Posterior cingulate gyrus (tissue), 11 donors: ENCODE measurements around the gene ATF6B.

Source experiments
- DNase-seq, 10 donors: peaks; one replicate each; pipeline versions ENCODE4 v3.0.0 to v3.0.0-alpha.2; 2020 to 2021; ENCODE audit warnings: mixed read lengths in 3 of 10
- intact Hi-C: fragments of 100-400 bp; cut with DNase I; formaldehyde crosslinking; loops from one replicate; pipeline ENCODE4 v1.15.1; 2023

ATF6B gene

DNA sequence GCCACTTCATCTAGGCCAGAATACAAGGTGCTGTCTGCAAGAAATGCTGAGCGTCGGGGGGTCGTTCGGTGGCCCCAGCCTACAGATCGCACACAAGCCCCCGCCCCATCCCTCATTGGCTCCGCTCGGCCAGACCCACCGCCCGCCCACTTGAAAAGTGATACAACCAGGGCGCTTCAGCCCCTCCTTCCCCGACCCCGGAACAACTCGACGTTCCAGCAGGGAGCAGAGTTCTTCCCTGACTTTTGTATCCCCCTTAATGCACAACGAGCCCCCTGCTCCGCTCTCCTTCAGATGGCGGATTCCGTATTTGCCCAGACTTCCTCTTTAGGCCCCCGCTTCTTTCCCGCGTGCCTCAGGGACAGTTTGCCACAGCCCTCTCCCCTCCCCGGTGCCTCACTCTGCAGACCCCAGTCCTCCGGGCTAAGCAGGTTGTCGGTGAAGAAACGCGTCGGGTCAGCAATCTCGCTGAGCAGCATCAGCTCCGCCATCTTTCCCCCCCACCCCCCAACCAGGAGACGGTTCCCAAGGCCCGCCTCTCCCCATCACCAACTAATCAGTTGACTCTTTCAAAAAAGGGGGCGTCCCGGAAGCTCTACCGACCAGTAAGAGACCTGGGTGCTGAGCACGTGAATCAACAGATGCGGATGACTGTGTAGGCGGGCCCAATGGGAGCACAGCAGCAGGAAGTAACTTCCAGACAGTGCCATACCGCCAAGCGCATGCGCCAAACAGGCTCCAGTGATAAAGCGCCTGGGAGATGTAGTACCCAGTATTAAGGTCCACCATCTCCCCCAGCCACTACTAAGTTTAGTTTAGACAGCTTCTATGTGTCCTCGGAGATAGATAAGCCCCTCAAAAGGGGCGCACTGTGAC lies at the start of gene ATF6B:
TSS of gene ATF6B (minus strand) at position 530 of the 876 bp plus-strand sequence. CDS start at position 491, 39 bp downstream.
- intact Hi-C loops = loop anchor here (2.0 kb wide), 1 partner anchor 67 kb away; no protein-coding TSS in a partner anchor
- DNase-seq = peak; percentile 97 to 100 (median 99)

GRCh38 chr6:32177183-32177787 lies 49.2 kb upstream of the ATF6B start:
- intact Hi-C loops = loop anchor here (2.0 to 5.0 kb wide), 2 partner anchors 18 to 45 kb away; partner anchors contain the start of gene FKBPL
- DNase-seq = peak in 2 of 10 donors; percentile 71 to 74

DNA sequence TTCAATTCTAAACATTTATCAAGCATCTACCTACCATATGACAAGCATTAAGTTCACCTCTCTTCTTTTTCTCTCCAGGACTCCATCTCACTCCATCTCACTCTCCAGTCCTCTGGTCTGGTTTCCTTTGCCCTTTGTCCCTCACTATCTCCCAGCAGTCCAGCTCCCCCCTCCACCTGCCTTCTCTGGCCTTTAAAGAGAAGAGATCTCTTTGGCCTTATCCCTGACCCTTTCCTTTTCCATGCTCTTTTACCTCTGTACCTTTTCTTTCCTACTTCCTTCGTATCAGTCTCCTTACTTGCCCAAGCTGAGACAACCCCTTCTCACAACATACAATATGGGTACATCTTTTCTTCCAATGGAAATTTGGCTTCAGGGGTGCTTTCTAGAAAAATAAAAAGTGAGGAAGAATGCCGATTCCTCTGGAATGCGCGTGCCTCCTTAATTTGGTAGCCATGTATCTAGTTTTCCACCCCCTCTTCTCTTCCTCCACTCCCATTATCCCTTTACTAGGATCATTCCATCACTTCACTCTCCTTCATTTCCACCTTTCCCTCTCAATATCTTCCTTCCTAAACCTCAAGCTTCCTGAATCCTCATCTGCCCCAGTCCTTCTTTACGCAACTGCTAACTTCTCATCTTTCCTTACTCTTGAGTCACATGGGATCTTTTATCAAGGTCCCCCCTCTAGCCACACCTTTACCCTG lies 48.6 kb upstream of the ATF6B start:
- peak in 1 of 10 donors; percentile 21 for DNase-seq
- intact Hi-C loops = loop anchor here (2.0 to 5.0 kb wide), 2 partner anchors 18 to 44 kb away; partner anchors contain the start of gene FKBPL

GRCh38 chr6:32175711-32176475 lies 47.8 kb upstream of the ATF6B start, which contains the start of gene AGPAT1:
Gene AGPAT1, minus strand, starts transcription at chr6:32176084. Its CDS starts 4,588 bp downstream, at chr6:32171496.
- intact Hi-C loops = loop anchor here (2.0 to 5.0 kb wide), 2 partner anchors 19 to 44 kb away; partner anchors contain the start of gene FKBPL
- DNase-seq = peak; percentile 97 to 100 (median 98)

DNA sequence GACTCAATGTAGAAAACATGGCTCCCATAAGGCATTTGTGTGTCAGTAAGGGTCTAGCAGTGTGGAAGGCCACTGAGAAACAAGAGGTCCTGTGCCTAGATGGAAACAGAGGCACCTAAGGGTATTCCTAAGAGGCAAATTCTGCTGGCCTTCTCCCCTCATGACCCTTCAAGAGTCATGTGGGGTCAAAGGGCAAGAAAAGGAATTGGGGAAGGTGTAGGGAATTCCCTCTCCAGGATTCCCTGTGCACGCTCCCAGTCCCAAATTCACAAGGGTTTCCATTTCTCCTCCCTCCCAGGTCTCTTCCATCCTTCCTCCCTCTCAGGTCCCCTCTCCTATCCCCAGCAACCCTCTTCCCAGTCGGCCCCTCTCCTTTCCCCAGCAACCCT lies 47.3 kb upstream of the ATF6B start:
- intact Hi-C loops = loop anchor here (5.0 kb wide), 1 partner anchor 43 kb away; the partner anchor contains the start of gene FKBPL
- DNase-seq = no peak

- intact Hi-C loops = no loop called here
- no peak for DNase-seq
Observed at GRCh38 chr6:32174416-32174815, 46.4 kb upstream of the ATF6B start.

DNA sequence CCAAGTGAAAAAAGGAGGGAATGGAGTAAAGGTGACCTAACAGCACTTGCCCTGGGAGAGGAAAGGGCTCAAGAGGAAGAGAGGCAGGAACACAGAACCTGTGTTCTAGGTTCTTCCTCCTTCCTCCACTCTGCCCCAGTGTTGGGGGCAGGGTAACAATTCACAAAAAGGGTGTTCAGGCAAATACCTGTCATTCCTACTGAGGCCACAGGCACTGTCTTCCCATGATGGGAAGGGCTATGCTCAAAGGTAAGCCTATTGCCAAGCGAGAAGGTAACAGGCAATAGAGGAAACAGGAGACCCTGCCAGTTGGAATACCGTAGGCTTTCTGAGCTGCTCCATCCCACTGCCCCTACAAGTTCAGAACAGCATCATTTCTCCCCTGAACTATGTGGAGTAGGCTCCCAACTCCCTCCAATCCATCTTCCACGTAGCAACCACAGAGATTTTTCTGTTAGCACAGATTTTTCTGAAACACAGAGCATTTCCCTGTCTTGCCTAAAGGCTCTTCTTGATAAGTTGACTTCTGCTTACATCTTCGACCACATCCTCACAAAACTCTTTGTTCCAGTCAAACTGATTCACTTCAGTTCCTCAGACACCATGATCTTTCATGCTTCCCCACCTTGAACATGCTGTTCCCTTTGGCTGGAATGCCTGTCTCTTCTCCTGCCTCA lies 45.1 kb upstream of the ATF6B start:
- DNase-seq = no peak
- intact Hi-C loops = no loop called here

- intact Hi-C loops = no loop called here
- peak in 3 of 10 donors; percentile 17 to 52 (median 44) for DNase-seq
Observed at GRCh38 chr6:32171234-32171633, 43.2 kb upstream of the ATF6B start.

GRCh38 chr6:32170294-32170693 lies 42.2 kb upstream of the ATF6B start:
- DNase-seq = peak in 2 of 10 donors; percentile 48 to 82
- intact Hi-C loops = no loop called here

DNA sequence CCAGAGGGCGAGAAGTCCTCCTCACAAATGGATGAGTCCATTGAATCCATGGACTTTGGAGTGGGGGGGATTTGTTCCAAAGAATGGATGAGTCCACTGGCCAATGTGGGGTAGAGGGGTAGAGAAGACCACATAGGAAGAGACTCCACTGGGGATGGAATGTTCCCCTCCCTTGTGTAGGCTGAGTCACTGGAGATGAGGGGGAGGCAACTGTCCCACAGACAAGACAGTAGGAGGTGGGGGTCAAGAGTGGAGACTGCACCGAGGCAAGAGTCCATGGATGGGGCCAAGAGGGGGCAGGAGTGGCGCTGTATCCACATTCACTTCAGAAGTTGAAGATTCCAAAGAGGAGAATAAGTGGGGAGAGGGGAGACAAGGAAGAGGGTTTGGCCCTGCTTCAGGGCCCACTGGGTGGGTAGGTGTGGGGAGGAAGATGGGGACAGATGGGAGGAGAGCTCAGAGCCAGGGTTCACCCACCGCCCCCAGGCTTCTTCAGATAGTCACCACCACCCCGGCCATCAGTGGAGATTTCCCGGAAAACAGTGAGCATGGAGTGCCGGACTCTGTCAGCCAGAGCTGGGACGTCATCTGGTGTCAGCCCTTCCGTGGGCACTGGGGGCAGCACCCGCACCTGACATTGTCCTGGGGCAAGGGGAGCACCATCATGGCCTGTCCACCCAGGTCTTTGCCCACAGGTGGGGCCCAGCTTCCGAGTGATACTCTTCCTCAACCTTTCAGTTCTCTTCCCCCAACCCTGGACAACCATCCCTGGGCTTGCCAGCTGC lies 41.0 kb upstream of the ATF6B start:
- peak in 3 of 10 donors; percentile 25 to 66 (median 57) for DNase-seq
- intact Hi-C loops = no loop called here

DNA sequence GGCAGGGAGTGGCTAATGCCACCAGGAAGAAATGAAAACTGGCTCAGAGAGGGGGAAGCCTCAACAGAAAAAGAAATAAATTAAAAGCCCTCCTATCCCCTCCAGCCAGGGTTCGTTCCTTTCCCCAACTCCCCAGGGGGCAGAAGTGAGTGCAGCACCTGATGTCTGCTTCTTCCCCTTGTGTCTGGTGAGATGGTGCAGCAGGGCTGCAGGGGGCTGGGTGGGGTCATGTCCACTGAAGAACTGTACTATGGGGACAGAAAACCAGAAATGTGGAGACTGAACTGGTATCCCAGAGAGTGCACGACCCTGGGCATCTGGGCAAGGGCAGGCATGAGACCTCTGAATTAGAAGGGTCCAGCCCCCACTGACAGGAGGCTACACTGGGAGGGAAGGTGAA lies 40.3 kb upstream of the ATF6B start:
- DNase-seq = peak in 3 of 10 donors; percentile 31 to 57 (median 34)
- intact Hi-C loops = no loop called here

- intact Hi-C loops = no loop called here
Observed at GRCh38 chr6:32167761-32168262, 39.8 kb upstream of the ATF6B start.

GRCh38 chr6:32167154-32167760 lies 39.2 kb upstream of the ATF6B start:
- intact Hi-C loops = no loop called here
- peak in 2 of 10 donors; percentile 53 to 85 for DNase-seq

More at GRCh38 chr6:32167761-32168262, 39.8 kb upstream of the ATF6B start:
- DNase-seq = no peak

GRCh38 chr6:32166411-32167061 lies 38.5 kb upstream of the ATF6B start:
- intact Hi-C loops = no loop called here
- DNase-seq = peak in 3 of 10 donors; percentile 68 to 84 (median 80)

DNA sequence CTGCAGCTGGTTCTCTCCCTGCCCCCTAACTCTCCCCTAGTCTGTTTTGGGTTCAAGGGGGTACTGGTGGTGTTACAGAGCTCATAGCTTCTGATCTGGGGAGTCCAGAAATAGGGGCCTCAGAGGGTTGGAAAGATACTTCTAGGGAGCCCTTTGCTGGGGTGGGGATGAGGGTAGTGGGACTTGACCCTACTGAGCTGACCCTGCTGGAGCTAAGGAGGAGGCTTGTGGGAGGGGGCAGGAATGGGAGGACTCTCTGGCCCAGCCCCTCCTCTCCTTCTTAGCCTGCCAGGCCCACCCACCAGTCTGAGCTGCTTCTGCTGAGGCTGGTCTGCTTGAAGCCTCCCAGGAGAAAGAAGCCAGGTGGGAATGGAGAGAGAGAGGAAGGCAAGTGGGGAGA lies 36.2 kb upstream of the ATF6B start, which contains the start of gene EGFL8:
TSS of gene EGFL8 (plus strand) at position 301 of the 400 bp plus-strand sequence. CDS start 1,571 bp downstream, outside the sequence.
- DNase-seq = peak in 2 of 10 donors; percentile 30 to 40
- intact Hi-C loops = no loop called here

DNA sequence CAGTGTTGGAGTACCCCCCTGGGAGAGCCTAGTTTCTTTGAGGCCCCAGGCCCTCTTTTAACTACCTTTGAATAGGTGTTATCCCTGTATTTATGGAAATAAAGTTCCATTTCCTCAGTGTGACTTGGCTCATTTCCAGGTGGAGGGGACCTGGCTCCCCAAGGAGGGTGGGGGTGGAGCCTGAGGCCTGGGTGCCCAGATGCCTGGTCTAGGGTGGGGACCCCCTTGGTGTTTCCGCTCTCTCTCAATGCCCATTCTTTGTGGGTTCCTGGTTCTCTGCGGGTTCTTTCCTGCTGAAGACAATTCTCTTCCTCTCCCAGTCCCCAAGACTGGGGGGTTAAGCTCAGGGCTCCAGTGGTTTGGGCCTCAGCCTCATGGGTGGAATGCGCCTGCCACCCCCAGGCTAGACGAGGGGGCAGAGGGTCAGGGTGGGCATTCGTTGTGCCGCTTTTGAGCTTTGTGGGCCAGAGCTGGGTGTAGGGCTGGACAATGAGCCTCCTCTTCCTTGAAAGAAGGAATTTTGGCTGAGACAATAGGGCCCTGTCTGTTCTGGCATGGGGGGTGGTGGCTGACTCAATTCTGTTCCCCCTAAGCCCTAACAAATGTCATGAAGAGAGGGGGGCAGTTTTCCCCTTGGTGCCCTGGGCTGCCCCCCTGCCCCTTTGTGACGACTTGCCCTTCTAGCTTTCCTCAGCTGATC lies 35.7 kb upstream of the ATF6B start:
- intact Hi-C loops = no loop called here
- peak in 2 of 10 donors; percentile 48 to 87 for DNase-seq
